ENCODE data around the gene SEMA5A.

GRCh38 chr5:9186069-9186468 is 359.8 kb downstream of the SEMA5A start:
- TF ChIP-seq POLR2A (IDR thresholded peaks at IDR 0.05) (no peak), CTCF (IDR thresholded peaks at IDR 0.05) (no peak)

All from lower leg skin (tissue), 3 donors.